H1 (cell line): ENCODE data around the gene AMOTL2.

Source experiments
- EZH2 ChIP-seq: fragments of 200-600 bp; sonication (generic); IDR thresholded peaks from 2 replicates; pipeline ENCODE4 v1.7.1; 2012; ENCODE audit warnings: low read depth, mild to moderate bottlenecking, moderate library complexity, low read length, inconsistent platforms; ENCODE audit not compliant: severe bottlenecking
- POLR2A ChIP-seq, 2 experiments: IDR thresholded peaks; 1 replicate in 1 of 2; 2 replicates in 1 of 2; pipeline ENCODE4 v1.6.1; 2011; ENCODE audit warnings: low read depth in 2 of 2, low read length in 2 of 2, mild to moderate bottlenecking in 2 of 2; ENCODE audit errors: control extremely low read depth in 1 of 2

GRCh38 chr3:134409041-134409440, 34.8 kb upstream of the AMOTL2 start:
- TF ChIP-seq POLR2A (IDR thresholded peaks at IDR 0.05; ENCODE audit: control extremely low read depth in 1 of 2, low read depth in 2 of 2, low read length in 2 of 2) = no peak
- TF ChIP-seq EZH2 = no peak
